Inferior parietal cortex (tissue), 1 donor: ENCODE results near the gene TTC9C.
"Not testable (repeated sequence)": the region's sequence is repeated elsewhere in the genome, so short reads cannot be mapped to it uniquely, and the experiment has no call there.

Experiments used
- DNase-seq: peaks from one replicate; pipeline ENCODE4 v3.0.0-alpha.2; 2016; ENCODE audit errors: extremely low spot score

Gene TTC9C

GRCh38 chr11:62709247-62710000, 18.9 kb upstream of the TTC9C start:
- peak; percentile 98 for DNase-seq

- no peak for DNase-seq
These were observed 18.3 kb upstream of the TTC9C start for GRCh38 chr11:62710001-62710345.

DNA sequence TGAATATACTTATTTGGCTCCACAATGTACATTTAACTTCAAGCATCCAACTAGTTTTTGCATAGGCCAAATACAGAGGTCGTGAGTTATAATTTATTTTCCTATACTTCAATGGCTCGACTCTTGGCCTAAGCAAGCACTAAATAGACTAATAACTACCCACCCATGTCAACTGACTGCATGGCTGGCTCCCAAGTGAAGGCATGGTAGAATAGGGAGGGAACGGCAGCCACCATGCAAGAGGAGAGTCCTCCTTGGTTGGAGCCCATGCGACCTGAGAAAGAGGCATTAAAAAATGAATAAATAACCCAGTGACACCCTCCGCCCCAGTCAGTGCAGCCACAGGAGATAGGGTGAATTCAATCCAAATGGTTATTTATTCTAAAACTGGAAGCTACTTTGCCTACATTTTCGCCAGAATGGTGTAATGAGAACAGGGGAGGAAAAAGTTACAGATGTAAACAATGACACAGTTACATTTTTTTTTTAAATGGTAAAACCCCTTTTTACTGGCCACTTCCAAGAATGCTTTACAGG, 15.9 kb upstream of the TTC9C start:
- DNase-seq = no peak

GRCh38 chr11:62712861-62713260, 15.4 kb upstream of the TTC9C start:
- DNase-seq = no peak

- no peak for DNase-seq
These were observed 14.9 kb upstream of the TTC9C start for GRCh38 chr11:62713343-62713742.

DNA sequence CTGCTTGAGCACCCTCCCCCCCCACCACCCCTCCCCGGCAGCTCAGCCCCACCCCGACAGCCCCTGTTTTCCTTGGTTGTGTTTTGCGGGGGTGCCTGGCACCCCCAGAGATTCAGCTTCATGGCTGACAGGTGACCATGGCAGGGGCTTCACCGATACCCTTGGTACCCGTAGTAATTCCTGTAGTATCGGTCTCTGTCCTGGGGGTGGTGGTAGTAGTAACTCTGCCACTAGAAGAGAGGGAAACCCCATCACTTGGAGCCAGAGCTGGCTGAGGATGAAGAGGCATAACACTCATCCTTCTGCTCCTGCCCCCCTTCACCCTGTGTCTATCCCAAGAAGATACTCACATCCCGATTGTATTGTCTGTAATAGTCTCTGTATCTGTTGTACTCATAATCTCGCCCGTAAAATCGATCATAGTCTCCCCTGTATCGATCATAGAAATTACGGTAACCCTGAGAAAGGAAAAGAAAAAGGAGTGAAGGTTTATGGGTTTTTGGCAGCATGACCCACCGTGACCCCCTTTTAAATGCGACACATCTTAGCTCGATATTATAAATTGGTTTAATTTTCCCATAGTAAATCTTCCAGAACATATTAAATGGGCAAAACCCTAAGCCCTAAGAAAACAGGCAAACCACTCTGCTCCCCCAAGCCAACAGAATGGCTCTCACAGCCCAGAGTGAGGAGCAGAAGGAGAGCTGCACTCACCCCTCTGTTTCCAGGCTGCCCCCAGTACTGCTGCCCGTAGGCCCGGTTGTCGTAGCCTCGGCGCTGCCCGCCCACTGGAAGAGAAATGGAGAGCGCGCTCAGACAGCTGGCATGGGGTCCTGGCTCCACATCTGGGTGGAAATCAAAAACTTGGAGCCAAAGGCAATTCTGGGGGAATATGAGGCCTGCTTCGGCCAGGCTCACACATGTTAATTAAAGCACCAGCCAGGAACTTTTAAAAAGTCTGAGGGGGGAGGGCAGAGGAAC, 12.8 kb upstream of the TTC9C start:
- DNase-seq = no peak

- no peak for DNase-seq
These were observed 12.1 kb upstream of the TTC9C start for GRCh38 chr11:62716206-62716605.

DNA sequence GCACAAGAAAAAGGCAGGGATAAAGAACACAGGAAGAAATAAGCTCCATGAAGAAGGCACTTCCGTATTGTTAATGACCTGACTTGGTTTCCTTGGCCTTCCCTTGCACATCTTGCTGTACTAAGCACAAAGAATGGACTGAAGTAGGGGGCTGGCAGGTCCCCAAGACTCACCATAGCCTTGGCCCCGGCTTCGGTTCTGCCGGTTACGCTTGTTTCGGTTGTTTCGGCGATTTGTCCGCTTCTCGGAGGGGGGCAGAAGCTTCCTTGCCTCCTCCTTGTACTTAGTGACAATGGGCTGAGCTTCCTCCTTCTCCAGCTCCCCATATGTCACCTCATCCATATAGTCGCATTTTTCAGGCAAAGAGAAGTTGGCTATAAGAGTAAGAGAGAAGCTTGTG, 11.5 kb upstream of the TTC9C start:
- DNase-seq = no peak

DNA sequence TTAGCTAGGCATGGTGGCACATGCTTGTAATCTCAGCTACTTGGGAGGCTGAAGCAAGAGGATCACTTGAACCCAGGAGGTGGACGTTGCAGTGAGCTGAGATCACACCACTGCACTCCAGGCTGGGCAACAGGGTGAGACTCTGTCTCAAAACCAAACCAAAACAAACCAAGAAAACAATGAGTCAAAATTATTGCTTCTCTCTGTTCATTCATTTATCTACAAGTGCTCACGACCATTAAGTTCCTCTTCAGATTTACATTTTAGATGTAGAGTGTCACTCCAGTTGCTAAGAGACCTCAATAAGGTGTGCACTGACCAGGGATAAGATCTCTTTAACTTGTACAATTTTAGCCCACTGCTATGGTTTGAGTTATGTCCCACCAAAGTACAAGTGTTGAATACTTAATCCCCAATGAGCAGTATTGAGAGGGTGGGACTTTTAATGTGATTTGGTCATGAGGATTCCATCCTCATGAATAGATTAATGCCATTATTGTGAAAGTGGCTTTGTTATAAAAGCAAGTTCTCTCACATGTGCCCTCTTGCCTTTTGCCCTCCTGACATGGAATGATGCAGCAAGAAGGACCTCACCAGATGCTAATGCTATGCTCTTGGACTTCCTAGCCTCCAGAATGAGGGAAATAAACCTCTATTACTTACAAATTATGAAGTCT, 8.8 kb upstream of the TTC9C start:
- no peak for DNase-seq

GRCh38 chr11:62721994-62722393, 6.3 kb upstream of the TTC9C start:
- DNase-seq = no peak

DNA sequence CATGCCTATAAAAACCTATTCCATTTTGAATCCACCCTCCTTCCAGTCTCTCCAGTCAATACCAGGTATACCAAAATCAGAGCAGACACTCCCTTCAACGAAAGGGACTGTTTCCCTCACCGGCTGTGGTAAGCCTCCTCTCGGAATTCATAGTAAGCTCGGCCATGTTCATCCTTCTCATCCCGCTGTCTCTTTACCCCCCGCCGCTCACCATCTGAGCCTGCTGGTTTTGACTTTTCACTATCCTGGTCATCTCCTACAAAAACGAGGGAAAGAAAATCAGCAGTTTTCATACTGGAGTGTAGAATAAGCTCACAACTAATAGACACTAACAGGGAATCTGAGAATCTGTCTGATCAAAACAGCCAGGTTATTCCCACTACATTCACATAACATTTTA, 4.1 kb upstream of the TTC9C start:
- DNase-seq = no peak

DNA sequence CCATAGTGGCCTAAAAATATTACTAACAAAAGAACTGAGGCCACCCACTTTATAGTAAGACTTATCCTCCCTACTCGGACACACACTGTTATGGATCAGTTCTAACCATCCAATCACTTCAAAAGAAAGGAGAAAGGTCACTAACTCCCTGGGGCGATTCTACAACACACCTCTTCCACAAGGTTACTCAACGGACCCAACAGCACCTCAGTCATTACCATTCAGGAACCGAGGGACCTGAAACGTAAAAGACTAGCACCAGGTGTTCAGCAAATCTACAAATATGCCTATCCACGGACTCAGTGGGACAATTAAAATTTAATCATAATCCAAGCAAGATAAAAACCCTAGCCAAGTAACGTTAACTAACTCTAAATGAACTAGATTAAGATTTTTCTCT, 2.6 kb upstream of the TTC9C start:
- no peak for DNase-seq

DNA sequence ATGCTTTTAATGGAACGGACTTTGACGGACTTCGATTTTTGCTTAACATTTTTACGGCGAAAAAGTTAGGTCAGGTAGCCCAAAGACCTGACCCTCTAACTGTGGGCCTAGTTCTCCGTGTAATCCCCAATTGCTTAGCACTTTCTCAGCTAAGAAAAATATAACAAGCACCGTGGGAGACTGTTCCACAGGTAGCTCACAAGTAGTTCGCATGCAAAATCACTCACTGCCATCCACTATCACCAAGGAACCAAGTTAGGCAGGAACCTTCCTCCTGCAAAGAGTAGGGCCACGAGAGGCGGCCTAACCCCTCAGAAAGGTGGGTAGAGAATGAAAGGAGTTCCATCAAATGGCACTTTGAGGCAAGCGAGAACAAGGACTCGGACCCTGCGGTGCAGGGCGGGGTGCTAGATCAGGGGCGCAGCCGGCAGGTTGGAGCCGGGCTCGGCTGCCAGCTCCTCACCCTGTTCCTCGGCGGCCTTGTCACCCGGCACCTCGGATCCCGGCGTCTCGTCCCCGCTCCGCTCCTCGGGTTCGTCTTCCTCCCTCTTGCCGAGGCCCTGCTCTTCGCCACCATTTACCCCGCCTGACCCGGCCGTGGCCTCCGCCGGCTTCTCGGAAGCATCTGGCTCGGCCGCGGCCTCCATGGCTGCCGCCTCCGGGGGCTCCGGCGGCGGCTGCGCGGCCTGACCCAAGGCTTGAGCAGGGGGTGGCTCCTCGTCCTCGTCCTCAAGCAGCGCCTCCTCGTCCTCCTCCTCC, 2.0 kb upstream of the TTC9C start:
- DNase-seq = peak; percentile 7

- DNase-seq = no peak
These were observed 1.4 kb upstream of the TTC9C start for GRCh38 chr11:62726915-62727164.

DNA sequence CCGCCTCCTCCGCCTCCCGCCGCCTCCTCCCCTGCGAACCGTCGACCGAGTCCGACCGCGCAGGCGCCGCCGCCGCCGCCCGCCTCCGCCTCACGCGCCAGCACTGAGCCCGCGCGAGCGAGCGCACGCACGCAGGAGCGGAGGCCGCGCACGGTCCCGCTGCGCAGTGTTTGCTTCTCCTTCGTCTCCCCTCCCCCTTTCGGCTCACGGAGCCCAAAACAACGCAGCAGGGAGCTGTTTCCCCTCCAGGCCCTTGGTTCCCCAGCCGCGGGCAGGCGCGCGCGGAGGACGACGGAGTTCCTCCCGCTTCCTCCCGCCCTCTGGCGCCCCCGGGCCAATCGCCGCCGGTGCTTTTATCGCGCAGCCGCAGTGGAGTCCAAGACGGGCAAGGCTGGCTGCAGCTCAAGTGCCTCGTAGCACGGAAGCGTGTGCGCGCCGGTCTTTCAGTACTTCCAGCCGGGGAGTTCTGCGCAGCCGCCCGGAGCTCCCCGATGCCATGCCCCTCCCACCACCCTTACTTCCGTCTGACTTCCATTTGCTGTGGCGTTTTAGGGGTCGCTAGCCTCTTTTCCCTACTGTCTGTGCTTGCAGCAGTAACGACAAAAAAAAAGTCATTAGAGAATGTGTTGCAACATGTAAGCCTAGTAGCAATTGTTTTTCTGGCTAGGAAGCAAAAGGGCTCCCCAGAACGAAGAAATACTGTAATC, 968 bp upstream of the TTC9C start, which contains the start of gene HNRNPUL2:
Gene HNRNPUL2, minus strand, starts transcription at position 293 of the 707 bp plus-strand sequence. CDS start 301 bp downstream, outside the sequence.
- DNase-seq = peak; percentile 99

- peak; percentile 99 for DNase-seq
These were observed 465 bp upstream of the TTC9C start for GRCh38 chr11:62727872-62728170.

DNA sequence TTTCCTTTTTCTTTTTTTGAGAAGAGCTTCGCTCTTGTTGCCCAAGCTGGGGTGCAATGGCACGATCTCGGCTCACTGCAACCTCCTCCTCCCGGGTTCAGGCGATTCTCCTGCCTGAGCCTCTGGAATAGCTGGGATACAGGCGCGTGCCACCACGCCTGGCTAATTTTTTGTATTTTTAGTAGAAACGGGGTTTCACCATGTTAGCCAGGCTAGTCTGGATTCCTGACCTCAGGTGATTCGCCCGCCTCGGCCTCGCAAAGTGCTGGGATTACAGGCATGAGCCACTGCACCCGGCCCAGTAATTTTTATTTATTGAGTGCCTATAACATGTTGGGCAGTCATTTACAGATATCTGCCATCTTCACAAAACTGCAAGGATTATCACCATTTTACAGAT, 1.8 kb downstream of the TTC9C start:
- not testable (repeated sequence) for DNase-seq

GRCh38 chr11:62732830-62733229, 4.5 kb downstream of the TTC9C start:
- DNase-seq = peak; percentile 47

DNA sequence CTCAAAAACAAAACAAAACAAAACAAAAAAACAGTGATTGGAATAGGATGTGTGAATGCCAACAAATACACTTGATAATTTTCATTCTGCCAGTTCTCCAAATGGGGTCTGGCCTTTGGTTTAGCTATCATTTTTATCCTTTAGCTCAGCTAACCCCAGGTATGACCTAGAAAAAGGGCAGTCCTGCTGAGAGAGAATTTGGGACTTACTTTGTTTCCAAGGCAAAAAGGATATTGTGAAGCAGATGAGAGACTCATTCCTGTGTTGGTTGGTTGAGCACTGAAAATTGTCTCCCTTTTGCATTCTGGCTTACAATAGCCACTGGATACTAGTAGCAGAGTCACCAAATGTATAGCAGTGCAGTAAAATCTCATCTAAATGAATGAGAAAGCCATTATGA, 8.9 kb downstream of the TTC9C start:
- DNase-seq = no peak

DNA sequence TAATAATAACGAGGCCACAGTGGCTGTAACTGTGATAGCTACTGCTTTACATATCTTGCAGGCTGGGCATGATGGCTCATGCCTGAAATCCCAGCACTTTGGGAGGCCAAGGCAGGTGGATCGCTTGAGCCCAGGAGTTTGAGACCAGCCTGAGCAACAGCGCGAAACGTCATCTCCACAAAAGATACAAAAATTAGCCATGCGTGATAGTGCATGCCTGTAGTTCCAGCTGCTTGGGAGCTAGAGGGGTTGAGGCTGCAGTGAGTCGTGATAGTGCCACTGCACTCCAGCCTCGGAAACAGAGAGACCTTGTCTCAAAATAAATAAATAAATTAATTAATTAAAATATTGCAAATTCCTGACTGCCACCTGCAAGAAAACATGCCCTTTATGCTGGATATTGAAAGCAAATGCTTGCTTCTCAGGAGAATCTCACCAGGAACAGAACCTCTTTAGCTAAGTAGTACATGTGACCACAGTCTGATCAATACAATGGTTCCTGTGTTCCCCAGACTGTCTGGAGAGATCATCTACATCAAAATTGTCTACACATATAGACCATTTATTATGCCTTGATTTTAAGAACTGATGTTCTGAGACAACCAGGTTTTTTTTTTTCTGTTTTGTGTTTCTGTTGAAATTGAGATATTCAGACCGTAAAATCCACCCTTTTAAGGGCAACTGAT, 19.3 kb downstream of the TTC9C start:
- DNase-seq = peak; percentile 20
